Hypothalamus (tissue), 51 donors: ENCODE results near the gene TGFB1I1.
"Not testable (repeated sequence)": the region's sequence is repeated elsewhere in the genome, so short reads cannot be mapped to it uniquely, and the experiment has no call there.

Source experiments
- DNase-seq, 51 donors: peaks; one replicate each; lab custom pipeline; 2025; lab: John Stamatoyannopoulos, UW

The TGFB1I1 gene

DNA sequence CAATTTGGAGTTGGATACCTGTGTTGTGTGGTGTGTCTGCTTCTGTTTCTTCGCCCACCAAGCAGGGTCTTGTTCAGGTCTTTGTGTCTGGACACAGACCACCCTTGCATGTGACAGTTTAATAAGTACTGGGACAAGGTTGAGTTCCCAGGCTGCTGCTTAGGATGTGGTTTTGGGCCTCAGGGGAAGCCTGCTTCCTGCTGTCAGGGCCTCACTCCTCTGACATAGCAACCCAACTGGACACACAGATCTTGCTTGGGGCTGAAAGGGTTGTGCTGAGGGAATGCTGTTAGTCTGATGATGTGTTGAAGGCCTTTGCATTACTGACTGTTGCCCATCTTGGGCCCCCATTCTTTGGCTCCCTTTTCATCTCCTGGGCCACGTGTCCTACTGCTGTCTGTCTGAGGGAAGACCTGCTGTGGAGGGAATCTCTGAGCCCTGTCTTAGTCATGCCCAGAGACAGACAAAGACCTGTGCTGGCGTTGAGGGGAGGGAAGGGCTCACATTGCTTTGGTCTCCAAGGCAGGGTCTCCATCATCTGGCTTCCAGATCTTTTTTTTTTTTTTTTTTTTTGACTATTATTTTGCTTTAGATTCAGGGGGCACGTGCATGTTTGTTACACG, 4.7 kb upstream of the TGFB1I1 start:
- no peak for DNase-seq

DNA sequence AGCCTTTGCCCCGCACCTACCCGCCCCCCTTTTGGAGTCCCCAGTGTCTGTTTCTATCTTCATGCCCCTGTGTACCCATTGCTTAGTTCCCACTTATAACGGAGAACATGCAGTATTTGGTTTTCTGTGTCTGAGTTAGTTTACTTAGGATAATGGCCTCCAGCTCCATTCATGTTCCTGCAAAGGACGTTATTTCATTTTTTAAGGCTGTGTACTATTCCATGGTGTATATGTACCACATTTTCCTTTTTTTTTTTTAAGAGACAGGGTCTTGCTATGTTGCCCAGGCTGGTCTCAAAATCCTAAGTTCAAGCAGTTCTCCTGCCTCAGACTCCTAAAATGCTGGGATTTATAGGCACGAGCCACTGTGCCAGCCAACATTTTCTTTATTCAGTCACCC, 4.1 kb upstream of the TGFB1I1 start:
- DNase-seq: no peak

DNA sequence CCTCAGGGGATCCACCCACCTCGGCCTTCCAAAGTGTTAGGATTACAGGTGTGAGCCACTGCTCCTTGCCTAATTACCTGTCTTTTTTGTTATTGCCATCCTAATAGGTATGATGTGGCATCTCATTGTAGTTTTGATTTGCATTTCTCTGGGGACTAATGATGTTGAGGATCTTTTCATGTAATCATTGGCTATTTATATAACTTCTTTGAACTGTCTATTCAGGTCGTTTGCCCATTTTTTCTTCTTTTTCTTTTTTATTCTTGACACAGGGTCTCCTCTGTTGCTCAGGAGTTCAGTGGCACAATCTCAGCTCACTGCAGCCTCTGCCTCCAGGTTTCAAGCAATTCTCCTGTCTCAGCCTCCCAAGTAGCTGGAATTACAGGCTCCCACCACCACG, 1.3 kb upstream of the TGFB1I1 start:
- no peak for DNase-seq

DNA sequence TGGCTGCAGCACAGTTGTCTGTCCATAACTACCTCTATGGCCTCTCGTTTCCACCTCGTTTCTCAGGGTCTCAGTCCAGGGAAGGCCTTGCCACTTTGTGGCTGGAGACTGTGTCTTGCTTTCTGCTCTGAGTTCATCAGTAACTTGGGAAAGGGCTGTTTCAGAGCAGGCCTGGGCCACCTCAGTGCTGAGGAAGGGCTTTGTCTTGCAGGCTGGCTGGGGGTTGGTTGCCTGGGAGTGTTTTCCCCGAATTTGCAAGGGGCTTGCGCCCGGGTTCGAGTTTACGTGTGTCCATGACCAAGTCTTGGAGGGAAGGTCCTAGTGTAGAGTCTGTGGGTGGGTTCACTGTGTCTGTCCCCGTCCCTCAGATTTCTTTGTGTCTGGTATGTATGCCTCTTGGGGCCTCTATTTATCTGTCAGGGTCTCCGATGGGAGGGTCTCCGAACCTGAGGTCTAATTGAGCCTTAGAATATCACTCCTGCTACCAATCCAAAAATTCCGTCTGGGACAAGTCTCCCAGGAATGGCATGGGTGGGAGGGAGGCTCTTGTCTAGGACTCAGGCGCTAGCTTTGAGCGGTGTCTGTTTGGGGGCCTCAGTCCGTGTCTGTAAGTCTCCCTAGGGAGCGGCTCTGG, 594 bp upstream of the TGFB1I1 start:
- DNase-seq: no peak

DNA sequence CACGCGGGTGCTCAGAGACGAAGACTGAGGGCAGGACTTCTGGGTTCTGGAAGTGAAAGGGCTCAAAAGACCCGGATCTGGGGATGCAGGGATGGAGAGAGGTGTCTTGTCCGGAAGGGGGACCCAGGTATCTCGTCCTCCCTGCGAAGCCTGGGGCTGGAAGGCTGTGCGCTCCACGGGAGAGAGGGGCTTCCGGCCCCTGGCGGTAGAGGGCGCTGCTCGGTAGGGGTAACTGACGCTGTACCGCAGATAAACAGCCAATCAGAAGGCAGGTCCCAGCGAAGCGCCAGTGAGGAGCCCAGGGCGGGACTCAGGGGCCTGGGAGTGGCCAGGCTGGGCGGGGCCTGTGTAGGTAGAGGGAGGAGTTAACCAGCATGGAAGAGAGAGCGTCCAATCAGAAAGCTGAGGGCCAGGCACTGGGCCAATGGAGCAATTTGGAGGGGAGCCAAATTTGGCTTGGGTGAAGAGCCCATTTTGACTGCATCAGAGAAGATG, 804 bp downstream of the TGFB1I1 start:
- peak in 3 of 51 donors; percentile 7 to 42 (median 26) for DNase-seq

DNA sequence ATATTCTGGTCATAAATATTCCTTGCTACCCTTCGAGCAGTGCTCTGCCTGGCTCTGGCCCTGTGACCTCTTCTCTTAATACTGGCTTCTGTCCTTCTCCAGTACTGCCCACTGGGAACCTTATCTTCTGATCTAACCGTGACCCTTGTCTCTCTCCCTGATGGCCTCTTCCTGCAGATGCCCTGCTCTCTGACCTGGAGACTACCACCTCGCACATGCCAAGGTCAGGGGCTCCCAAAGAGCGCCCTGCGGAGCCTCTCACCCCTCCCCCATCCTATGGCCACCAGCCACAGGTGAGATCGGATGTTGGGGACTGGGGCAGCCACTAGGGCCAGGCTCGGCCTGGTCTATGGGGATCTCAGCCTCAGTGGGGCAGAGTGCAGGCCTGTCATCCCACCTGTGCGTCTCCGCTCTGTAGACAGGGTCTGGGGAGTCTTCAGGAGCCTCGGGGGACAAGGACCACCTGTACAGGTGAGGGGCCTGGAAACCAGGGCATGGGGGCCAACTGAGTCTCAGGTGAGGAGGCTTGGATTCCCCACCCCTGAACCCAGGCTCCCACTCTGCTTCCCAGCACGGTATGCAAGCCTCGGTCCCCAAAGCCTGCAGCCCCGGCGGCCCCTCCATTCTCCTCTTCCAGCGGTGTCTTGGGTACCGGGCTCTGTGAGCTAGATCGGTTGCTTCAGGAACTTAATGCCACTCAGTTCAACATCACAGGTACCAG, 1.5 kb downstream of the TGFB1I1 start:
- no peak for DNase-seq

DNA sequence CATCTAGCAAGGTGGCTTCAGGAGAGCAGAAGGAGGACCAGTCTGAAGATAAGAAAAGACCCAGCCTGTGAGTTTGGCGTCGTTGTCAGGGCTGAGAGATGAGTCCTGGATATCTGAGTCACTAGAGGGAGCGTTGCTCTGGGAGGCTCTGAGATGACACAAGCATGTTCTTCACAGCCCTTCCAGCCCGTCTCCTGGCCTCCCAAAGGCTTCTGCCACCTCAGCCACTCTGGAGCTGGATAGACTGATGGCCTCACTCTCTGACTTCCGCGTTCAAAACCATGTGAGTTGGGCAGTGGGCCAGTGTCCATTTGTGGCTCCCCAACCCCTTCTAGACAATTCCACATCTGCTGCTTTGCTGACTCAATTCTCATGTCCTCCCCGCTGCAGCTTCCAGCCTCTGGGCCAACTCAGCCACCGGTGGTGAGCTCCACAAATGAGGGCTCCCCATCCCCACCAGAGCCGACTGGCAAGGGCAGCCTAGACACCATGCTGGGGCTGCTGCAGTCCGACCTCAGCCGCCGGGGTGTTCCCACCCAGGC, 2.3 kb downstream of the TGFB1I1 start:
- DNase-seq: peak in 2 of 51 donors; percentile 6 to 9

DNA sequence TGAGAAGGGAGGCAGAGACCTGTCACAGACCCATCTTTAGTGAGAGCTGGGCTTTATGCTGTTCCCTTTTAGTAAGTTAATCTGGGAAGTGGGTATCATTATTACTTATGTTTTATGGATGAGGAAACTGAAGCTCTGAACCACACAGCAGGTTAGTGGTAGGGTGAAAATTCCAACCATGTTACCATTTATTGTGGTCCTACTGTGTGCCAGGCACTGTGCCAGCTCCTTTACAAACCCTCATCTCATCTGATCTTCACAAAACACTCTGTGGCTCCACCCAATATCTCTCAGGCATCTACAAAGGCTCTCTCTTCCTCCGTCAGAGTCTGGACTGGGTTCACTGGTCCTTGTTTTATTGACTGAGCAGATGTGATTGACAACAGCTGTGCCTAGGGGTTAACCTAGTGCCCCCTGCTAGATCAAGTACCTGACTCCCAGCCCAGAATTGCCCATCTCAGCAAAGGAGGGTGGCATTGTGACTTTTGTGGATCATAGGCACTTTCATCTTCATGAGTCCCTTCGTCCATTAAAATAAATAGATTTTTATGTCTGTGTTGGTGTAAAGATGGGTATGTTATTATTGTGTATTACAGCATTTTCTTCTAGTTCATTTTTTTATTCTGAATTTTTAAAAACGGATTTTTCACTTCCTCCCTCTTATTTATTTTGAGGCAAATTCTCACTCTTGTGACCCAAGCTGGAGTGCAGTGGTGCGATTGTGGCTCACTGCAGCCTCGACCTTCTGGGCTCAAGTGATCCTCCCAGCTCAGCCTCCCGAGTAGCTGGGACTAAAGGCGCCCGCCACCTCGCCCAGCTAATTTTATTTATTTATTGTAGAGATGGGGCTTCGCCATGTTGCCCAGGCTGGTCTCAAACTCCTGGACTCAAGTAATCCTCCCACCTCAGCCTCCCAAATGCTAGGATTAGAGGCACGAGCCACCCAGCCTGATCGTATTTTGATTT, 3.1 kb downstream of the TGFB1I1 start:
- DNase-seq: no peak

DNA sequence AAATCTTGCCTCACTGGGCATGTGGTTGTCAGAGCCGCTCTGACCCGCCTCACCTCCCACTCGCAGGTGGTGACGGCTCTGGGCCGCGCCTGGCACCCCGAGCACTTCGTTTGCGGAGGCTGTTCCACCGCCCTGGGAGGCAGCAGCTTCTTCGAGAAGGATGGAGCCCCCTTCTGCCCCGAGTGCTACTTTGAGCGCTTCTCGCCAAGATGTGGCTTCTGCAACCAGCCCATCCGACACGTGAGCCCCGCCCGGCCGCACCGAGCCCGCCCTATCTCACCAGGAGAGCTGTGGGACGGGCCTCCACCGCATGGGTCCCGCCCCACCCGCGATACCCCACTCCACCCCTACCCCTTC, 4.0 kb downstream of the TGFB1I1 start:
- DNase-seq: no peak

DNA sequence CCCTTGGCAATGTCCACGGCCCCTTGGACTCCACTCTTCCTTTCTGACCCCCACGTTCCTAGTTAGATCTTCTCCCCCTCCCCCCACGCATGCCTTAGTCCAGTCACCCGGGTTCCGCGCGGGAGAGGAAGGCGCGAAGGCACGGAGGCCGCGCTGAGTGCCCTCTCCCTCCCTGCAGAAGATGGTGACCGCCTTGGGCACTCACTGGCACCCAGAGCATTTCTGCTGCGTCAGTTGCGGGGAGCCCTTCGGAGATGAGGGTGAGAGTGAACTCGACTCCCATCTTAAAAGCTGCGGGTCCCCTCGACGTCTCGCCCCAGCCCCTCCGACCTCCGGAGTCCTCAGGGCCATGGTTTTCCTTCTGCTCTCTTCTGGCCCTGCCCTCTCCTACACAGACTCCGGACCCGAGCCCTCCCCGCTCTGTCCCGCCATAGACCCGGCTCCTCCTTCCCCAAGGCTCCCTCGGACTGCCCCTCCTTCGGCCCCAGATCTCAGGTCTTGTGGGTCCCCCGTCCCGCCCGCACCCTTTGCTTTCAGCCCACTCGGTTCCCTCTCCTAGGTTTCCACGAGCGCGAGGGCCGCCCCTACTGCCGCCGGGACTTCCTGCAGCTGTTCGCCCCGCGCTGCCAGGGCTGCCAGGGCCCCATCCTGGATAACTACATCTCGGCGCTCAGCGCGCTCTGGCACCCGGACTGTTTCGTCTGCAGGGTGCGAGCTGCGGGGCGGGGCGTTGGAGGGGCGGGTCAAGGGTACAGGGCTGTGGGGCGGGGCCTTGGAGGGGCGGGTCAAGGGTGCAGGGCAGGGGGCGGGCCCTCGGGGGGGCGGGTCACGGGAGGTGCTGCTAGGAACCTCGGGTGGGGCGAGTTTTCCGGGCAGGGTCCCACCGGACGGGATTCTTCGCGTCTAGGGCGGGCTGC, 4.6 kb downstream of the TGFB1I1 start:
- peak in 25 of 51 donors; percentile 6 to 65 (median 39) for DNase-seq

DNA sequence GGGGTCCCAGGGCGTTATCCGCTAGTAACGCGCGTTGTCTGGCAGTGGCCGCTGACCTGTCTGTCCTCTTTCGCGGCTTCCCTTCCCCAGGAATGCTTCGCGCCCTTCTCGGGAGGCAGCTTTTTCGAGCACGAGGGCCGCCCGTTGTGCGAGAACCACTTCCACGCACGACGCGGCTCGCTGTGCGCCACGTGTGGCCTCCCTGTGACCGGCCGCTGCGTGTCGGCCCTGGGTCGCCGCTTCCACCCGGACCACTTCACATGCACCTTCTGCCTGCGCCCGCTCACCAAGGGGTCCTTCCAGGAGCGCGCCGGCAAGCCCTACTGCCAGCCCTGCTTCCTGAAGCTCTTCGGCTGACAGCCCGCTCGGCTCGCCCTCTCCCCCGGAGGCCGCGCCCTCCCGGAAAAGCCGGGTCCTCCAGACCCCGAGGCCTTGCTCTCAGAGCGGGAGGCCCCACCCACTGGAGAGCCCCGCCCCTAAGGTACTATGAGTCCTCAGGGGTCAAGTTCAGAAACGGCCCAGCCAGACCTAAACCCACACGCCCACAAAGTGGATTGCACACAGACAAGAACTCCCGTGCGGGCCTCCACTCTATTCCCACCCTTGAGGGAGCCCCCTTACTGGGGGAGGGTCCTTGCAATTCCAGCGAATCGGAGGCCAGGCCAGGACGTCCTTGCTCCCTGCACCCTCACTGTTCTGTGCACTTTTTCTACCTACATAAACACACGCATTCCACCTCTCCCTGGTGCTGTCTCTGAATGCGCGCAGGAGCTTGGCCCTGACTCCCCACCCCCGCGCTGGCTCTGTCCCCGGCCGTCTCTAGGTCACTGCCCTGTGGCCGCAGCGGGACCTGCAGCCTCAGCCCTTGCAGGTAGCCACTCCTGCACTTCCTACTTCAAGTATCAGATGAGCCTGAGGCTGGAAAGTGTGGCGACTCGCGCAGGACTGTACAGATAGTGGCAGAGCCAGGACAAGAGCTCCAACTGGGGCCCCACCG, 5.6 kb downstream of the TGFB1I1 start:
- peak in 2 of 51 donors; percentile 10 to 11 for DNase-seq

DNA sequence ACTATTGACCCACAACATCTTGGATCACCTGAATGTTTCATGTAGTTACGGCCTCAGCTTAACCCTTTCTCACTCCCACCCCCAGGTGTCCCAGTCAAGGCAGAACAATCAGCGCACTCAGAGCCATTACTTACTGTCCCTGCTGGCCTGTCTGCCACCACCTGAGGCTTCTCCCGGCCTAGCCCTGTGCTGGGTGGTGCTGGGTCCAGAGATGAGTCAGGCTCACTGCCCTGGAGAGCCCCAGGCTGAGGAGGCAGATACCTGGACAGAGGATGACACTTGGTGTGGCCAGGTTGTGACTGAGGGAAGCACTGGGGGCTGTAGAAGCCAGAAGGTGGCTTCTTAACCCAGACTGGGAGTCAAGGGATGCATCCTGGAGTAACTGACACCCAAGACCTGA, 7.0 kb downstream of the TGFB1I1 start:
- no peak for DNase-seq

DNA sequence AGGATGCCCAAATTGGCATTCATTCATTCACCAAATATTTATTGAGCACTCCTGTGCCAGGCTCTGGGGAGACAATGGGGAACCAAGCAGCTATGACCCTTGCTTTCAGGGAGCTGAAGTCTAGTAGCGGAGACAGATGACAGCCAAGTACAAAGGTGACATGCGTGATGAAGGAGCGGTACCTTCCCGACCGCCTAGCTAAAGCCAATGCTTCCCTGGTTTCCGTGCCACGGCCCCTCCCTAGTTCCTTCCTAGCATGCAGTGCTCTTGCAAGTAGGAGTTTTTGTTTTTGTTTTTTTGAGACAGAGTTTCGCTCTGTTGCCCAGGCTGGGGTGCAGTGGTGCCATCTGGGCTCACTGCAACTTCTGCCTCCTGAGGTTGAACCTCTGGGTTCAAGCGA, 7.8 kb downstream of the TGFB1I1 start:
- DNase-seq: no peak

DNA sequence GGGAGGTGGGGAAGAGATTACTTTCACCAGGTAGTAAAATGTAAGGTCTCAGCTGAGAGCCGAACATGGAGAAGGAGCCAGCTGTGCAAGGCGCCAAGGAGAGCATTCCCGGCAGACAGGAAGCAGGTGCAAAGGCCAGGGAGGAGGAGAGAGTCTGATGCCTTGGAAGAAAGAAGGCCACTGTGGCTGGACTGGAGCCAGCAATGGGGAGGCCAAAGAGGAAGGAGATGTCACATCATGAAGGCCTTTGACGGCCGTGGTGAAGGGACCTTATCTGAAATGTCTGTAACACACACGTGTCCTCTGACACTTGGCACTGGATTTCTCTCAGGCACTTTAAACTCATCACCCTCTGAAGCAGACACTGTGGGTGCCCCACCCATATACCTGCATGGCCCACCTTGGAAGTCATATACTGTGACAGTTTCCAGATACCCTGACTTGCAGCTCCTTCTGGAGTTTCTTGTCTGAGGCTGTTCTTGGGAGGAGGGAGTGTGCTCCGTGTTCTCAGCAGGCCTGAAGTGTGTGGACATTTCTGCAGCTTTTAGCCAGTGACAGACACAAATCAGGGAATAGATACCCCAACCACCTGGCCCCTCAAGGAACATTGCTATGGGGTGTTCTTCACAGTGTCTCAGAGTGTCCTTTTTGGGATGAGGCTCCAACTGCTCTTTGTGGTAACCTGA, 9.0 kb downstream of the TGFB1I1 start:
- no peak for DNase-seq

DNA sequence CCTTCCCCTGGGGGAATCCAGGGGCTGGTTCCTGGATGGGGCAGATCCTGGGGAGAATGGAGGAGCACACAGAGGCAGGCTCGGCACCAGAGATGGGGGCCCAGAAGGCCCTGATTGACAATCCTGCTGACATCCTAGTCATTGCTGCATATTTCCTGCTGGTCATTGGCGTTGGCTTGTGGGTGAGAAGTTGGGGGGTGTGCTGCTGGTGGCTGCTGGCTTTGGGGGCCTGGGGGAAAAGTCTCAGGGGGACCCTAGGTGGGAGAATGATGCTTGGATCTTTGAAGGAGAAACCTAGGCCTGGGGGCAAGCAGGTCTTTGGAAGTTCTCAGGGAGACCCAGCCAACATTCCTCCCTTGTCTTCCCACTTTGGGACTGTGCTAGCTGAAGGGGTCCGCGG, 11.1 kb downstream of the TGFB1I1 start, which contains the start of gene SLC5A2:
Gene SLC5A2, plus strand, starts transcription at position 43 of the 400 bp plus-strand sequence. Its CDS starts 14 bp downstream, at position 57.
- DNase-seq: no peak

DNA sequence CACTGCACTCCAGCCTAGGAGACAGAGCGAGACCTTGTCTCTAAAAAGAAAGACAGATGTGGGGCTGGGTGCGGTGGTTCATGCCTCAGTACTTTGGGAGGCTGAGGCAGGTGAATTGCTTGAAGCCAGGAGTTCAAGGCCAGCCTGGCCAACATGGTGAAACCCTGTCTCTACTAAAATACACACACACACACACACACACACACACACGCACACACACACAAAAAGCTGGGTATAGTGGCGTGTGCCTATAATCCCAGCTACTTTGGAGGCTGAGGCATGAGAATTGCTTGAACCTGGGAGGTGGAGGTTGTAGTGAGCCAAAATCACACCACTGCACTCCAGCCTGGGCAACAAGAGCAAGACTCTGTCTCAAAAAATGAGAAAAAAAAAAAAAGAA, 12.1 kb downstream of the TGFB1I1 start:
- DNase-seq: not testable (repeated sequence)

DNA sequence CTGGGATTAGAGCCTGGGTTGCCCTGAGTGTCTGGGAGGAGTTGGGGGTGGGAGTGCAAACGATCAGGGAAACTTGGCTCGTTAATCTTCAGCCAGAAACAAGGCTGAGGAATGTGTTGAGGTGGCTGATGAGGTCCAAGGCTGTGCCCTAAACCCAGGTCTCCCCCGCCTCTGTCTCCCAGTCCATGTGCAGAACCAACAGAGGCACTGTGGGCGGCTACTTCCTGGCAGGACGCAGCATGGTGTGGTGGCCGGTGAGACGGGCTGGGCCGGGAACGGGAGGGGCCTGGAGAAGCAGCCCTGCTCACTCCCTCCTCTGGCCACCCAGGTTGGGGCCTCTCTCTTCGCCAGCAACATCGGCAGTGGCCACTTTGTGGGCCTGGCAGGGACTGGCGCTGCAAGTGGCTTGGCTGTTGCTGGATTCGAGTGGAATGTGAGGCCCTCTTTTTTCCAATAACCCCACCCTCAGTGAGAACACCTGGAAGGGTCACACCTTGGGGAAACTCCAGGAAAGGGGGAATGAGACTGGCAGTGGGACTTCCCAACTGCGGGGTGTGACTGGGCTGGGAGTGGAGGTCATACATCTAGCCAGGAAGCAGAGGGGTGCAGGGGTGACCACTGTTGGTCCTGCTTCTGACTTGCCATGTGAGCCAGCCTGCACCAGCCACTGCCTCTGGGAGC, 12.7 kb downstream of the TGFB1I1 start:
- DNase-seq: no peak
